Neural cell (in vitro differentiated cells): ENCODE measurements around the gene PLPP3. TPM values are rescaled to one million over a fixed set of nuclear protein-coding genes. Genes with fewer than 3 reads are reported as not detected.

Source experiments
- H2AFZ ChIP-seq: fragments of 200-600, 300-800 bp; sonication (generic), shearing (Covaris generic); 2 replicates; pipeline ENCODE4 v1.6.0; 2014; ENCODE audit warnings: low read depth, mild to moderate bottlenecking, antibody characterized with exemption, low read length, moderate library complexity
- H3F3A ChIP-seq: fragments of 200-600 bp; shearing (Covaris generic); 2 replicates; pipeline ENCODE4 v1.6.1; 2016; ENCODE audit warnings: mild to moderate bottlenecking, moderate library complexity, mixed read lengths, antibody characterized with exemption, low read length; ENCODE audit not compliant: insufficient read depth, poor library complexity, severe bottlenecking
- H3K27ac ChIP-seq: fragments of 200-600, 300-800 bp; sonication (generic), shearing (Covaris generic); 2 replicates; pipeline ENCODE4 v1.5.1; 2014; ENCODE audit warnings: mild to moderate bottlenecking, low read length, moderate library complexity
- H3K27me3 ChIP-seq: fragments of 300-800, 200-600 bp; sonication (generic), shearing (Covaris generic); 2 replicates; pipeline ENCODE4 v1.6.0; 2014; ENCODE audit warnings: mild to moderate bottlenecking, low read depth, low read length, moderate library complexity; ENCODE audit not compliant: insufficient read depth
- H3K36me3 ChIP-seq: fragments of 300-800, 200-600 bp; sonication (generic), shearing (Covaris generic); 2 replicates; pipeline ENCODE4 v1.5.1; 2014; ENCODE audit warnings: mild to moderate bottlenecking, antibody characterized with exemption, low read length, moderate library complexity; ENCODE audit not compliant: insufficient read depth
- H3K4me2 ChIP-seq: fragments of 300-800, 200-600 bp; sonication (generic), shearing (Covaris generic); 2 replicates; pipeline ENCODE4 v1.6.0; 2014; ENCODE audit warnings: mild to moderate bottlenecking, low read length
- H3K4me3 ChIP-seq: fragments of 300-800, 200-600 bp; sonication (generic), shearing (Covaris generic); 2 replicates; pipeline ENCODE4 v1.5.1; 2014; ENCODE audit warnings: mild to moderate bottlenecking, low read length, moderate library complexity
- H3K79me2 ChIP-seq: fragments of 200-600 bp; shearing (Covaris generic); replicated peaks from 2 replicates; pipeline ENCODE4 v1.6.0; 2014; ENCODE audit warnings: mild to moderate bottlenecking, low read length, moderate library complexity; ENCODE audit not compliant: insufficient read depth
- H3K9ac ChIP-seq: fragments of 300-800, 200-600 bp; sonication (generic), shearing (Covaris generic); 2 replicates; pipeline ENCODE4 v1.6.1; 2016; ENCODE audit warnings: mild to moderate bottlenecking, low read length, mixed read lengths
- H3K9me2 ChIP-seq: fragments of 200-600 bp; shearing (Covaris generic); 2 replicates; pipeline ENCODE4 v1.6.1; 2016; ENCODE audit warnings: mild to moderate bottlenecking, low read length, mixed read lengths; ENCODE audit not compliant: insufficient read depth
- H3K9me3 ChIP-seq: fragments of 200-600, 300-800 bp; sonication (generic), shearing (Covaris generic); 2 replicates; pipeline ENCODE4 v1.6.1; 2016; ENCODE audit warnings: mild to moderate bottlenecking, mixed run types, low read length, moderate library complexity, mixed read lengths
- H4K20me1 ChIP-seq: fragments of 200-600 bp; shearing (Covaris generic); 2 replicates; pipeline ENCODE4 v1.6.1; 2016; ENCODE audit warnings: mild to moderate bottlenecking, mixed run types; ENCODE audit not compliant: insufficient read depth
- EP300 ChIP-seq: fragments of 450-650 bp; conservative IDR thresholded peaks from 2 replicates; pipeline ENCODE4 v1.6.1; 2014; ENCODE audit warnings: antibody characterized with exemption, mild to moderate bottlenecking, moderate library complexity; ENCODE audit not compliant: poor library complexity, severe bottlenecking
- EZH2 ChIP-seq: fragments of 200-600, 300-800 bp; shearing (Covaris generic), sonication (generic); IDR thresholded peaks from 2 replicates; pipeline ENCODE4 v1.6.1; 2014; ENCODE audit warnings: antibody characterized with exemption, low read length, borderline replicate concordance, mild to moderate bottlenecking; ENCODE audit not compliant: insufficient read depth, poor library complexity, severe bottlenecking
- MXI1 ChIP-seq: fragments of 450-650 bp; conservative IDR thresholded peaks from 2 replicates; pipeline ENCODE4 v1.6.1; 2014; ENCODE audit warnings: antibody characterized with exemption, mild to moderate bottlenecking; ENCODE audit not compliant: poor library complexity, severe bottlenecking
- POLR2AphosphoS5 ChIP-seq: IDR thresholded peaks from 2 replicates; pipeline ENCODE4 v1.6.1; 2012
- RAD21 ChIP-seq: fragments of 450-650 bp; conservative IDR thresholded peaks from 2 replicates; pipeline ENCODE4 v1.6.1; 2014; ENCODE audit warnings: antibody characterized with exemption, mild to moderate bottlenecking, moderate library complexity
- SMC3 ChIP-seq: fragments of 450-650 bp; conservative IDR thresholded peaks from 2 replicates; pipeline ENCODE4 v1.6.1; 2014; ENCODE audit warnings: antibody characterized with exemption, mild to moderate bottlenecking, moderate library complexity; ENCODE audit not compliant: poor library complexity
- TAF1 ChIP-seq: IDR thresholded peaks from 2 replicates; pipeline ENCODE4 v1.6.1; 2012; ENCODE audit warnings: low read depth
- polyA plus RNA-seq: library from polyadenylated mRNA; depleted of rRNA; stranded (reverse); fragments of >200 nt; gene quantifications from 2 replicates; pipeline ENCODE4 v1.2.3, GENCODE V29; 2014
- TF ChIP-seq, protein P1 (sequence below): fragments of 450-650 bp; IDR thresholded peaks from 2 replicates; pipeline ENCODE4 v1.5.1; 2014; ENCODE audit warnings: antibody characterized with exemption, mild to moderate bottlenecking, moderate library complexity; ENCODE audit not compliant: poor library complexity, severe bottlenecking
- TF ChIP-seq, protein P2 (sequence below): IDR thresholded peaks from 2 replicates; pipeline ENCODE4 v1.6.1; 2012; ENCODE audit warnings: borderline replicate concordance

Gene PLPP3
- polyA plus RNA-seq, 1 donor from 2014 or later = 2.1 TPM

DNA sequence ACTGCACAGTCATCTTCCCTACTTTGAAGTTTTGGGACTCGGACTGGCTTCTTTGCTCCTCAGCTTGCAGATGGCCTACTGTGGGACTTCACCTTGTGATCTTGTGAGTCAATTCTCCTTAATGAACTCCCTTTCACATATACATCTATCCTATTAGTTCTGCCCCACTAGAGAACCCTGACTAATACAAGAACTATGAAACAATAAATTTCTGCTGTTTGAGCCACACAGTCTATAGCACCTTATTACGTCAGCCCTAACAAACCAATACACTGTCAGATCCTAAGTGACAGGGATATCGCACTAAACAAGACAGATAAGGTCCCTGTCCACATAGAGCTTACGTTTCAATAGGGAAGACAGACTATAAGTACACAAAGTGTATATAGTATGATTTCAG is 120.1 kb downstream of the PLPP3 start:
- H3F3A ChIP-seq = no peaks in the 10 kb centered on the region
- no peak overlapping the region for H3K9ac ChIP-seq
- H3K4me3 ChIP-seq = no peak overlapping the region

DNA sequence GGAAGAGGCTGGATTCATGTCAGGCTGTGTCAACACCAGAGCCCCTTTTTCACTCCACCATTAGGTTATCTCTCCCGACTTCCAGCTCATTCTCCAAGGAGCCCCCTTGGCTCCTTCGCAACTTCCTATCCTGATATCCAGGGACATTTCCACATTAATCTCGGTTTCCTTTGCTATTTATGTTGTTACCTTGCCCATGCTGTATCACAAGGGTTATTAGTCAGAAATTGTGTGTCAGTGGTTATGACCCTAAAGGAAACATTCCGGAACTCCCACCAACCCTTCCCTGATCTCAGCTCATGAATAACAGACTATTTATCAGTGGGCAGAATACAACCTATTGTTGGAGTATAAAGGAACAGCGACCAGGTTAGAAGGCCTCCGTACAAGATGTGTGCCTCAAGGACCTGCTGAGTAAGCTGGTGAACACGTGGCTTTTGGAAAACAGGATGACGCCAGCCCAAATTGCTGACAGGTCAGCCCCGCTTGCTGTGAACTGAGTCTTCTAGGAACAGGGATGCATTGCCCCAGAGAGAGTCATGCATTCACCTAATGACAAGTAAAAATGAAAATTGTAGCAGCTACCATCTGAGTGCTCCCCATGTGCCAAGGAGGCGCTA is 121.5 kb downstream of the PLPP3 start:
- H3K27ac ChIP-seq = no peak overlapping the region
- no peaks in the 10 kb centered on the region for H3K9me2 ChIP-seq
- no peak overlapping the region for H3K4me3 ChIP-seq
- TF ChIP-seq, protein P1, sequence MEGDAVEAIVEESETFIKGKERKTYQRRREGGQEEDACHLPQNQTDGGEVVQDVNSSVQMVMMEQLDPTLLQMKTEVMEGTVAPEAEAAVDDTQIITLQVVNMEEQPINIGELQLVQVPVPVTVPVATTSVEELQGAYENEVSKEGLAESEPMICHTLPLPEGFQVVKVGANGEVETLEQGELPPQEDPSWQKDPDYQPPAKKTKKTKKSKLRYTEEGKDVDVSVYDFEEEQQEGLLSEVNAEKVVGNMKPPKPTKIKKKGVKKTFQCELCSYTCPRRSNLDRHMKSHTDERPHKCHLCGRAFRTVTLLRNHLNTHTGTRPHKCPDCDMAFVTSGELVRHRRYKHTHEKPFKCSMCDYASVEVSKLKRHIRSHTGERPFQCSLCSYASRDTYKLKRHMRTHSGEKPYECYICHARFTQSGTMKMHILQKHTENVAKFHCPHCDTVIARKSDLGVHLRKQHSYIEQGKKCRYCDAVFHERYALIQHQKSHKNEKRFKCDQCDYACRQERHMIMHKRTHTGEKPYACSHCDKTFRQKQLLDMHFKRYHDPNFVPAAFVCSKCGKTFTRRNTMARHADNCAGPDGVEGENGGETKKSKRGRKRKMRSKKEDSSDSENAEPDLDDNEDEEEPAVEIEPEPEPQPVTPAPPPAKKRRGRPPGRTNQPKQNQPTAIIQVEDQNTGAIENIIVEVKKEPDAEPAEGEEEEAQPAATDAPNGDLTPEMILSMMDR = no peak
- TF ChIP-seq EZH2 (no peak), MXI1 (no peak), SMC3 (no peak), TAF1 (no peak), POLR2AphosphoS5 (no peak), EP300 (no peak), RAD21 (no peak)
- TF ChIP-seq, protein P2, sequence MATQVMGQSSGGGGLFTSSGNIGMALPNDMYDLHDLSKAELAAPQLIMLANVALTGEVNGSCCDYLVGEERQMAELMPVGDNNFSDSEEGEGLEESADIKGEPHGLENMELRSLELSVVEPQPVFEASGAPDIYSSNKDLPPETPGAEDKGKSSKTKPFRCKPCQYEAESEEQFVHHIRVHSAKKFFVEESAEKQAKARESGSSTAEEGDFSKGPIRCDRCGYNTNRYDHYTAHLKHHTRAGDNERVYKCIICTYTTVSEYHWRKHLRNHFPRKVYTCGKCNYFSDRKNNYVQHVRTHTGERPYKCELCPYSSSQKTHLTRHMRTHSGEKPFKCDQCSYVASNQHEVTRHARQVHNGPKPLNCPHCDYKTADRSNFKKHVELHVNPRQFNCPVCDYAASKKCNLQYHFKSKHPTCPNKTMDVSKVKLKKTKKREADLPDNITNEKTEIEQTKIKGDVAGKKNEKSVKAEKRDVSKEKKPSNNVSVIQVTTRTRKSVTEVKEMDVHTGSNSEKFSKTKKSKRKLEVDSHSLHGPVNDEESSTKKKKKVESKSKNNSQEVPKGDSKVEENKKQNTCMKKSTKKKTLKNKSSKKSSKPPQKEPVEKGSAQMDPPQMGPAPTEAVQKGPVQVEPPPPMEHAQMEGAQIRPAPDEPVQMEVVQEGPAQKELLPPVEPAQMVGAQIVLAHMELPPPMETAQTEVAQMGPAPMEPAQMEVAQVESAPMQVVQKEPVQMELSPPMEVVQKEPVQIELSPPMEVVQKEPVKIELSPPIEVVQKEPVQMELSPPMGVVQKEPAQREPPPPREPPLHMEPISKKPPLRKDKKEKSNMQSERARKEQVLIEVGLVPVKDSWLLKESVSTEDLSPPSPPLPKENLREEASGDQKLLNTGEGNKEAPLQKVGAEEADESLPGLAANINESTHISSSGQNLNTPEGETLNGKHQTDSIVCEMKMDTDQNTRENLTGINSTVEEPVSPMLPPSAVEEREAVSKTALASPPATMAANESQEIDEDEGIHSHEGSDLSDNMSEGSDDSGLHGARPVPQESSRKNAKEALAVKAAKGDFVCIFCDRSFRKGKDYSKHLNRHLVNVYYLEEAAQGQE = no peak
- H4K20me1 ChIP-seq = no peaks in the 10 kb centered on the region
- H3K9me3 ChIP-seq = no peaks in the 10 kb centered on the region
- no peaks in the 10 kb centered on the region for H3K27me3 ChIP-seq
- H3F3A ChIP-seq = no peaks in the 10 kb centered on the region
- H3K4me2 ChIP-seq = no peak overlapping the region
- no peak overlapping the region for H3K9ac ChIP-seq
- no peak overlapping the region for H2AFZ ChIP-seq
- no peaks in the 10 kb centered on the region for H3K79me2 ChIP-seq
- no peaks in the 10 kb centered on the region for H3K36me3 ChIP-seq

More for the DNA sequence above, 120.1 kb downstream of the PLPP3 start:
- Histone ChIP-seq H3K4me2 (no peak overlapping the region), H3K9me2 (no peaks in the 10 kb centered on the region), H4K20me1 (no peaks in the 10 kb centered on the region), H3K36me3 (no peaks in the 10 kb centered on the region), H3K27ac (no peak overlapping the region), H3K9me3 (no peaks in the 10 kb centered on the region), H2AFZ (no peak overlapping the region), H3K79me2 (no peaks in the 10 kb centered on the region), H3K27me3 (no peaks in the 10 kb centered on the region)
- TF ChIP-seq, protein P1 = no peak
- TF ChIP-seq, protein P2 = no peak
- TF ChIP-seq EZH2 (no peak), RAD21 (no peak), SMC3 (no peak), POLR2AphosphoS5 (no peak), TAF1 (no peak), EP300 (no peak)
